Neuronal stem cell (in vitro differentiated cells): Measurements from ENCODE around the gene ZFP42.

Experiments used
- DNase-seq: peaks from one replicate; pipeline ENCODE4 v3.0.0-alpha.2; 2013; ENCODE audit warnings: low spot score
- H2AFZ ChIP-seq: one replicate; pipeline ENCODE4 v1.6.1; 2013; ENCODE audit warnings: mild to moderate bottlenecking, low read length, inconsistent platforms
- H2AK5ac ChIP-seq: 2 replicates; pipeline ENCODE4 v1.6.1; 2013; ENCODE audit warnings: low read depth, mild to moderate bottlenecking, inconsistent platforms, low read length, moderate library complexity, mixed read lengths
- H2BK120ac ChIP-seq: 2 replicates; pipeline ENCODE4 v1.6.1; 2013; ENCODE audit warnings: low read depth, mild to moderate bottlenecking, inconsistent platforms, low read length, moderate library complexity, mixed read lengths
- H2BK12ac ChIP-seq: one replicate; pipeline ENCODE4 v1.6.1; 2013; ENCODE audit warnings: low read length, inconsistent platforms
- H2BK15ac ChIP-seq: 2 replicates; pipeline ENCODE4 v1.6.1; 2013; ENCODE audit warnings: mild to moderate bottlenecking, low read length, inconsistent platforms, mixed read lengths
- H2BK5ac ChIP-seq: one replicate; pipeline ENCODE4 v1.6.1; 2013; ENCODE audit warnings: inconsistent platforms, mild to moderate bottlenecking, low read length, moderate library complexity
- H3K14ac ChIP-seq: one replicate; pipeline ENCODE4 v1.6.1; 2013; ENCODE audit warnings: low read length, inconsistent platforms
- H3K18ac ChIP-seq: 2 replicates; pipeline ENCODE4 v1.6.1; 2013; ENCODE audit warnings: low read length, inconsistent platforms
- H3K23ac ChIP-seq: 2 replicates; pipeline ENCODE4 v1.6.1; 2013; ENCODE audit warnings: low read depth, mild to moderate bottlenecking, mixed read lengths, low read length, inconsistent platforms; ENCODE audit not compliant: poor library complexity
- H3K27ac ChIP-seq: replicated peaks from 3 replicates; pipeline ENCODE4 v1.5.1; 2013; ENCODE audit warnings: low read length, inconsistent platforms
- H3K27me3 ChIP-seq, 3 experiments: 2 replicates each; pipeline ENCODE4 v1.6.1; 2013; ENCODE audit warnings: low read length in 3 of 3, mild to moderate bottlenecking in 2 of 3, inconsistent platforms in 1 of 3, low read depth in 1 of 3, mixed read lengths in 1 of 3, moderate library complexity in 1 of 3; ENCODE audit not compliant: control insufficient read depth in 3 of 3, insufficient read depth in 3 of 3
- H3K36me3 ChIP-seq, 2 donors: replicated peaks in 1 of 2; 2 replicates each; pipeline ENCODE4 v1.6.1; 2013; ENCODE audit warnings: low read length in 2 of 2; ENCODE audit not compliant: control insufficient read depth in 2 of 2, insufficient read depth in 2 of 2
- H3K4ac ChIP-seq: 2 replicates; pipeline ENCODE4 v1.6.1; 2013; ENCODE audit warnings: inconsistent platforms, mild to moderate bottlenecking, low read length, moderate library complexity
- H3K4me1 ChIP-seq, 2 donors: 1 replicate in 1 of 2; 2 replicates in 1 of 2; pipeline ENCODE4 v1.6.1; 2013; ENCODE audit warnings: low read length in 2 of 2, low read depth in 1 of 2; ENCODE audit not compliant: control insufficient read depth in 2 of 2, insufficient read depth in 1 of 2
- H3K4me2 ChIP-seq: one replicate; pipeline ENCODE4 v1.6.1; 2013; ENCODE audit warnings: mild to moderate bottlenecking, low read length, inconsistent platforms; ENCODE audit not compliant: insufficient read depth, poor library complexity, severe bottlenecking
- H3K4me3 ChIP-seq, 2 donors: 2 replicates each; pipeline ENCODE4 v1.5.1; 2013; ENCODE audit warnings: low read length in 2 of 2, mild to moderate bottlenecking in 2 of 2, inconsistent platforms in 1 of 2, moderate library complexity in 1 of 2
- H3K79me1 ChIP-seq: one replicate; pipeline ENCODE4 v1.6.1; 2013; ENCODE audit warnings: low read depth, mild to moderate bottlenecking, inconsistent platforms, low read length, moderate library complexity
- H3K9ac ChIP-seq: one replicate; pipeline ENCODE4 v1.6.1; 2013; ENCODE audit warnings: mild to moderate bottlenecking, low read depth, low read length, inconsistent platforms; ENCODE audit not compliant: poor library complexity
- H3K9me3 ChIP-seq, 2 donors: replicated peaks in 1 of 2; 2 replicates each; pipeline versions ENCODE3 to v1.6.1; 2013; ENCODE audit warnings: low read length in 2 of 2, mild to moderate bottlenecking in 2 of 2, inconsistent platforms in 1 of 2, low read depth in 1 of 2, mixed read lengths in 1 of 2, moderate library complexity in 1 of 2; ENCODE audit not compliant: control insufficient read depth in 2 of 2, insufficient read depth in 1 of 2
- H4K8ac ChIP-seq: one replicate; pipeline ENCODE4 v1.6.1; 2013; ENCODE audit warnings: low read depth, mild to moderate bottlenecking, inconsistent platforms, low read length, moderate library complexity
- H4K91ac ChIP-seq: one replicate; pipeline ENCODE4 v1.6.1; 2013; ENCODE audit warnings: low read length, low read depth, mild to moderate bottlenecking, inconsistent platforms; ENCODE audit not compliant: poor library complexity
- WGBS, 2 donors: extraction: QIAGEN DNeasy Blood & Tissue Kit; methylation state at CpG; one replicate each; pipeline ENCODE4 v1.1.7; 2013; ENCODE audit warnings: missing lambda C conversion rate in 2 of 2, mixed read lengths in 1 of 2; ENCODE audit not compliant: insufficient read length in 2 of 2, insufficient replicate concordance in 1 of 2; ENCODE audit errors: extremely low coverage in 2 of 2; 5-methylcytosine and 5-hydroxymethylcytosine counted together

Gene ZFP42

GRCh38 chr4:188018262-188018661, 22.7 kb downstream of the ZFP42 start:
- H2BK12ac ChIP-seq, result no peak overlapping the region
- H3K36me3 ChIP-seq, result no peaks in the 10 kb centered on the region
- H2BK5ac ChIP-seq, result no peak overlapping the region
- H3K27ac ChIP-seq, result no peak overlapping the region
- no peak overlapping the region for H2BK120ac ChIP-seq
- no peak overlapping the region for H3K9ac ChIP-seq
- no peaks in the 10 kb centered on the region for H3K9me3 ChIP-seq
- H3K4me1 ChIP-seq, result peaks cover 0 to 5% of the 10 kb centered on the region in 2 donors
- no peak overlapping the region for H3K18ac ChIP-seq
- no peaks in the 10 kb centered on the region for H3K79me1 ChIP-seq
- H3K4me2 ChIP-seq, result no peak overlapping the region
- no peak overlapping the region for H3K4me3 ChIP-seq
- WGBS, 2 donors, result no CpG with 5 or more reads among the region's 6 CpGs
- H3K4ac ChIP-seq, result no peak overlapping the region
- no peak overlapping the region for H2AFZ ChIP-seq
- DNase-seq, result no peak
- no peak overlapping the region for H3K23ac ChIP-seq
- H4K8ac ChIP-seq, result no peak overlapping the region
- H3K27me3 ChIP-seq, result no peaks in the 10 kb centered on the region
- H4K91ac ChIP-seq, result no peak overlapping the region
- no peak overlapping the region for H3K14ac ChIP-seq
- H2AK5ac ChIP-seq, result no peak overlapping the region
- no peak overlapping the region for H2BK15ac ChIP-seq

DNA sequence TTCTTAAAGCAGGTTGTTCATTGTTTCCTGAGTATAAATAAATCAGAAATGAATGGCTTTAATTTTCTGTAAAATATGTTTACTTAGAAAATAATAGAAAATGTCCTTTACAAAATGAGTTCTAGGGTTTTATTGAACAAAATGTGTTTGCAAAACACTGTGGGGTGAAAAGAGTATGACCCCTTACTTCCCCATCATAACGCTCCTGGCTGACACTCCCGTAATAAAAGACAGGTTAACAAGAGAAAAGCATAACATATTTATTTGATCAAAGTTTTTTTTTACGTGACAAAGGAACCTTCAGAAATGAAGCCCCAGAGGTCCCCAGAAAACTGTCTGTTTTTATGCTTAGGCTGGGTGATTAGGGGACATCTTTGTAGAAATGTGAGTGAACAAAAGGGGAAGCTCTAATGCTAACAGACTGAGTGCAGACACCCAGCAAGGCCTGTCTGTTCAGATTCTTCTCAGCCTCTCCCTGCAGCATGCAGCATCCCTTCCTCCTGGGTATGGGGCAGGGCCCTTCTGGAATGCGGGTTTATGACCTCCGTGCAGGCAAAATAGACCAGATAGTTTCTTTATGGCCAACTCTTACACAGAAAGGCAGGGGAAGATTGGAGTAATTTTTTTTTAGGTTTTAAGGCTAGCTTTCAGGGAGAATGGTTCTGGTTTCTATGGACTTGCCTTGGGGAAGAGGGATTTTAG, 26.1 kb downstream of the ZFP42 start:
- Histone ChIP-seq H3K4me2 (no peak overlapping the region), H2BK5ac (no peak overlapping the region), H3K18ac (no peak overlapping the region), H2AK5ac (no peak overlapping the region), H3K9me3 (no peaks in the 10 kb centered on the region), H4K8ac (no peak overlapping the region), H4K91ac (no peak overlapping the region), H3K27me3 (no peaks in the 10 kb centered on the region), H3K4me3 (no peak overlapping the region), H3K27ac (no peak overlapping the region), H3K23ac (no peak overlapping the region), H3K9ac (no peak overlapping the region), H3K4ac (no peak overlapping the region), H2BK12ac (no peak overlapping the region), H2BK120ac (no peak overlapping the region), H3K14ac (no peak overlapping the region), H3K36me3 (no peaks in the 10 kb centered on the region), H3K79me1 (no peaks in the 10 kb centered on the region), H2AFZ (no peak overlapping the region), H3K4me1 (peaks cover 0 to 5% of the 10 kb centered on the region in 2 donors), H2BK15ac (no peak overlapping the region)
- WGBS, 2 donors, result no CpG with 5 or more reads among the region's 5 CpGs
- no peak for DNase-seq

- Histone ChIP-seq H3K4me1 (peaks cover 0 to 2% of the 10 kb centered on the region in 2 donors), H3K9ac (no peak overlapping the region), H3K4ac (no peak overlapping the region), H2BK120ac (no peak overlapping the region), H2BK15ac (no peak overlapping the region), H3K9me3 (no peaks in the 10 kb centered on the region), H3K4me2 (no peak overlapping the region), H3K27ac (no peak overlapping the region), H3K14ac (no peak overlapping the region), H3K18ac (no peak overlapping the region), H3K36me3 (no peaks in the 10 kb centered on the region), H2AK5ac (no peak overlapping the region), H3K23ac (no peak overlapping the region), H2BK12ac (no peak overlapping the region), H4K91ac (no peak overlapping the region), H2AFZ (no peak overlapping the region), H2BK5ac (no peak overlapping the region), H3K27me3 (no peaks in the 10 kb centered on the region), H3K4me3 (no peak overlapping the region), H4K8ac (no peak overlapping the region), H3K79me1 (no peaks in the 10 kb centered on the region)
- no CpG with 5 or more reads among the region's 6 CpGs for WGBS, 2 donors
- DNase-seq, result no peak
Measured at GRCh38 chr4:188023682-188024081, 28.1 kb downstream of the ZFP42 start.

DNA sequence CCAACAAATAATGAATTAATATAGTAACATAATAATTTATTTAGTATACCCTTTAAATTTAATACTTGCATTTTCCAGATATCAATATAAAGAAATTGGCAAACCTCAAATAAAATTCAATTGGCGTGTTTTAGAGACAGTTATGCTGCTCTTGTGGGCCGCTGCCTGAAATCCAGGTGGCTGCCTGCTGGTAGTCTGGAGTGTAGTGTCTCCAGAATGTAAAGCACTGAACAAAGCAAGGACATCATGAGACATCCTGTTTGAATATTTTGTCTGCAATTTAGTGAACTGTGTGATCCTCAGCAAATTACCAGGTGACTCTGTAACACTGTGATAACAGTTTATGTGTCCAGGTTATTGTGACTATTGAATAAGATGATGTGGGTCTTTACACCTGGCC, 29.9 kb downstream of the ZFP42 start:
- Histone ChIP-seq H2BK12ac (no peak overlapping the region), H3K23ac (no peak overlapping the region), H2BK15ac (no peak overlapping the region), H3K18ac (no peak overlapping the region), H4K8ac (no peak overlapping the region), H2AK5ac (no peak overlapping the region), H3K4ac (no peak overlapping the region), H2BK5ac (no peak overlapping the region), H3K14ac (no peak overlapping the region), H3K9ac (no peak overlapping the region), H3K4me3 (no peak overlapping the region), H3K27ac (no peak overlapping the region), H3K4me2 (no peak overlapping the region), H3K4me1 (peaks cover 0 to 4% of the 10 kb centered on the region in 2 donors), H3K27me3 (no peaks in the 10 kb centered on the region), H3K79me1 (peaks cover 6% of the 10 kb centered on the region), H4K91ac (no peak overlapping the region), H3K9me3 (peaks cover 0 to 6% of the 10 kb centered on the region in 2 donors), H2AFZ (no peak overlapping the region), H2BK120ac (no peak overlapping the region), H3K36me3 (no peaks in the 10 kb centered on the region)
- no peak for DNase-seq
- WGBS, 2 donors, result no CpG with 5 or more reads among the region's 2 CpGs
